SH-SY5Y (cell line): ENCODE results near the gene LETM1.

Experiments
- GATA2 ChIP-seq: IDR thresholded peaks from 2 replicates; pipeline ENCODE4 v1.6.1; 2011; ENCODE audit warnings: mild to moderate bottlenecking, low read depth, low read length
- GATA3 ChIP-seq: IDR thresholded peaks from 2 replicates; pipeline ENCODE4 v1.6.1; 2011; ENCODE audit warnings: low read depth, mild to moderate bottlenecking, low read length, moderate library complexity

- TF ChIP-seq GATA2 (no peak), GATA3 (no peak)
Observed at GRCh38 chr4:1887052-1887451, 31.1 kb upstream of the LETM1 start.
